IMR-90 (cell line): ENCODE data around the gene FNIP2.
"Not testable (repeated sequence)": the region's sequence is repeated elsewhere in the genome, so short reads cannot be mapped to it uniquely, and the experiment has no call there.

Source experiments
- CEBPB ChIP-seq: IDR thresholded peaks from 2 replicates; pipeline ENCODE4 v1.6.1; 2012; ENCODE audit warnings: low read depth, low read length, improper control_type of control experiment
- POLR2A ChIP-seq: IDR thresholded peaks from 2 replicates; pipeline ENCODE4 v1.6.1; 2012; ENCODE audit warnings: mild to moderate bottlenecking, low read depth, low read length
- RAD21 ChIP-seq: IDR thresholded peaks from 2 replicates; pipeline ENCODE4 v1.6.1; 2012; ENCODE audit warnings: low read length, improper control_type of control experiment
- RCOR1 ChIP-seq: IDR thresholded peaks from 2 replicates; pipeline ENCODE4 v1.6.1; 2012; ENCODE audit warnings: mild to moderate bottlenecking, low read length, improper control_type of control experiment; ENCODE audit not compliant: insufficient replicate concordance
- SMC3 ChIP-seq: fragments of 150-350 bp; IDR thresholded peaks from 2 replicates; pipeline ENCODE4 v1.6.1; 2016; ENCODE audit warnings: low read depth, mild to moderate bottlenecking, antibody characterized with exemption, low read length, moderate library complexity
- TF ChIP-seq, protein P1 (sequence below): conservative IDR thresholded peaks from 2 replicates; pipeline ENCODE4 v1.5.1; 2012; ENCODE audit warnings: mild to moderate bottlenecking, low read depth, low read length, improper control_type of control experiment

- TF ChIP-seq, protein P1, sequence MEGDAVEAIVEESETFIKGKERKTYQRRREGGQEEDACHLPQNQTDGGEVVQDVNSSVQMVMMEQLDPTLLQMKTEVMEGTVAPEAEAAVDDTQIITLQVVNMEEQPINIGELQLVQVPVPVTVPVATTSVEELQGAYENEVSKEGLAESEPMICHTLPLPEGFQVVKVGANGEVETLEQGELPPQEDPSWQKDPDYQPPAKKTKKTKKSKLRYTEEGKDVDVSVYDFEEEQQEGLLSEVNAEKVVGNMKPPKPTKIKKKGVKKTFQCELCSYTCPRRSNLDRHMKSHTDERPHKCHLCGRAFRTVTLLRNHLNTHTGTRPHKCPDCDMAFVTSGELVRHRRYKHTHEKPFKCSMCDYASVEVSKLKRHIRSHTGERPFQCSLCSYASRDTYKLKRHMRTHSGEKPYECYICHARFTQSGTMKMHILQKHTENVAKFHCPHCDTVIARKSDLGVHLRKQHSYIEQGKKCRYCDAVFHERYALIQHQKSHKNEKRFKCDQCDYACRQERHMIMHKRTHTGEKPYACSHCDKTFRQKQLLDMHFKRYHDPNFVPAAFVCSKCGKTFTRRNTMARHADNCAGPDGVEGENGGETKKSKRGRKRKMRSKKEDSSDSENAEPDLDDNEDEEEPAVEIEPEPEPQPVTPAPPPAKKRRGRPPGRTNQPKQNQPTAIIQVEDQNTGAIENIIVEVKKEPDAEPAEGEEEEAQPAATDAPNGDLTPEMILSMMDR: not testable (repeated sequence)
- not testable (repeated sequence) for TF ChIP-seq RCOR1, POLR2A, RAD21, SMC3, CEBPB
Measured at GRCh38 chr4:158755819-158756218, 13.0 kb upstream of the FNIP2 start.
